ENCODE data around the gene HBS1L.

DNA sequence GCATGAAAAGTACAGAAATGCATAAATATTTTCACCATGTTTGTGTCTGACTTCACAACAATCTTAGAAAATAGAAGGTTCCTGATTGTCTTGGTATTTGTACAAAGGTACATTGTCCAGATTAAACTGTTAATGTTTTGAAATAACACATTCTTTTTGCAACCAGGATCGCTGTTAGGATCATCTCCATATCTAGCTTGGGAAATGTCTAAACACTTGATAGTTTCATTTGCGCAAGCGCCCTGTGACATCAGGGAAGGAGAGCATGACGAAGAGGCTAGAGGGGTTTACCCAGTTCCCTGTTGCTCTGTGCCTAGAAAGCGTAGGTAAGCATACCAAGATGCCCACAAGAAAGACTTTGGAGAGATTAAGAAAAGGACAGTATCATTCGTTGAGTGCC, 124.2 kb downstream of the HBS1L start:
- TF ChIP-seq, protein P1, sequence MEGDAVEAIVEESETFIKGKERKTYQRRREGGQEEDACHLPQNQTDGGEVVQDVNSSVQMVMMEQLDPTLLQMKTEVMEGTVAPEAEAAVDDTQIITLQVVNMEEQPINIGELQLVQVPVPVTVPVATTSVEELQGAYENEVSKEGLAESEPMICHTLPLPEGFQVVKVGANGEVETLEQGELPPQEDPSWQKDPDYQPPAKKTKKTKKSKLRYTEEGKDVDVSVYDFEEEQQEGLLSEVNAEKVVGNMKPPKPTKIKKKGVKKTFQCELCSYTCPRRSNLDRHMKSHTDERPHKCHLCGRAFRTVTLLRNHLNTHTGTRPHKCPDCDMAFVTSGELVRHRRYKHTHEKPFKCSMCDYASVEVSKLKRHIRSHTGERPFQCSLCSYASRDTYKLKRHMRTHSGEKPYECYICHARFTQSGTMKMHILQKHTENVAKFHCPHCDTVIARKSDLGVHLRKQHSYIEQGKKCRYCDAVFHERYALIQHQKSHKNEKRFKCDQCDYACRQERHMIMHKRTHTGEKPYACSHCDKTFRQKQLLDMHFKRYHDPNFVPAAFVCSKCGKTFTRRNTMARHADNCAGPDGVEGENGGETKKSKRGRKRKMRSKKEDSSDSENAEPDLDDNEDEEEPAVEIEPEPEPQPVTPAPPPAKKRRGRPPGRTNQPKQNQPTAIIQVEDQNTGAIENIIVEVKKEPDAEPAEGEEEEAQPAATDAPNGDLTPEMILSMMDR (IDR thresholded peaks at IDR 0.05; ENCODE audit: borderline replicate concordance, extremely low read depth, low read length, poor library complexity, severe bottlenecking): no peak
- no peak for TF ChIP-seq EZH2 (IDR thresholded peaks at IDR 0.05; ENCODE audit: borderline replicate concordance, low read depth, low read length, severe bottlenecking)

Measured in DND-41 (cell line).